ENCODE results near the gene NDUFA1.
A peak's percentile ranks its signal among the peaks of the same experiment; 100 is the strongest.
"Not testable (repeated sequence)": the region's sequence is repeated elsewhere in the genome, so short reads cannot be mapped to it uniquely, and the experiment has no call there.

The NDUFA1 gene

DNA sequence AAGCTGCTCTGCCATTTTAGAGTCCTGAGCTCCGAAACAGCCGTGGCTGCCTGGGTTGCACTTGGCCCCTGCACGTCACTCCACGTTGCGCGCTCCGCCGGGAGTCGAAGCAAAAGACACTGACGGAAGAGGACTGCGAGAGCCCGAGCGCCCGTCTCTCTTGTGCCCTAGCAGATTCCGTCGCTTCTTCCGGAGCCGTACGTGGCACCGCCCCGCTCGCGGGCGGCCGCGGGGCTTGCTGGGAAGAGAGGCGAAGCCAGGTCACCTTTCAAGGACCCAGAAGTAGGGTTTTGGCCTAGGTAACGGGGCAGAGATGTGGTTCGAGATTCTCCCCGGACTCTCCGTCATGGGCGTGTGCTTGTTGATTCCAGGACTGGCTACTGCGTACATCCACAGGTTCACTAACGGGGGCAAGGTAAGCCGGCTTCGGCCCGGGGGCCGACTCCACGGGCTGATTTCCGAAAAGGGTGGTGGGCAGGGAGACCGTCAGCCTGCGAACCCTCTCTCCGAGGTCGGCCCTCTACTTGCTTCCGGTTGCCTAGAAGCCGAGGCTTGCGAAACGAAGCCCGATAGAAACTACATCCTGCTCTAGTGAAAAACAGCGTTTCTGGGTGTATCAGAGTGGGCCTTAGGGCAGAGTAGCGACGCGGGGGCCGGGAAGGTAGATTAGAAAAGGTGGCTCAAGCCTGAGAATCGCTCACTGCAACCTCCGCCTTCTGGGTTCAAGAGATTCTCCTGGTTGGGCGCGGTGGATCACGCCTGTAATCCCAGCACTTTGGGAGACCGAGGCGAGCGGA is at the start of gene NDUFA1, which contains the start of gene RNF113A:
Gene NDUFA1 (plus strand): TSS at position 234 of the 797 bp plus-strand sequence. CDS start 80 bp downstream, at position 314.
Gene RNF113A (minus strand): TSS at position 135 of the 797 bp plus-strand sequence. CDS start 120 bp downstream, at position 15.
- Histone ChIP-seq H3K4me3 (ENCODE audit: low read depth, low read length) (peak within 1 kb of the TSS; percentile 70), H3K9me3 (ENCODE audit: severe bottlenecking) (no peaks in the 10 kb centered on the region), H3K27me3 (ENCODE audit: insufficient read depth, low read depth, severe bottlenecking) (peaks cover 2% of the 10 kb centered on the region), H3K27ac (peak within 1 kb of the TSS; percentile 85), H3K36me3 (0 out of 2 replicates have a peak, but pooled peaks cover 3% of the 10 kb centered on the region)
- TF ChIP-seq, protein P1, sequence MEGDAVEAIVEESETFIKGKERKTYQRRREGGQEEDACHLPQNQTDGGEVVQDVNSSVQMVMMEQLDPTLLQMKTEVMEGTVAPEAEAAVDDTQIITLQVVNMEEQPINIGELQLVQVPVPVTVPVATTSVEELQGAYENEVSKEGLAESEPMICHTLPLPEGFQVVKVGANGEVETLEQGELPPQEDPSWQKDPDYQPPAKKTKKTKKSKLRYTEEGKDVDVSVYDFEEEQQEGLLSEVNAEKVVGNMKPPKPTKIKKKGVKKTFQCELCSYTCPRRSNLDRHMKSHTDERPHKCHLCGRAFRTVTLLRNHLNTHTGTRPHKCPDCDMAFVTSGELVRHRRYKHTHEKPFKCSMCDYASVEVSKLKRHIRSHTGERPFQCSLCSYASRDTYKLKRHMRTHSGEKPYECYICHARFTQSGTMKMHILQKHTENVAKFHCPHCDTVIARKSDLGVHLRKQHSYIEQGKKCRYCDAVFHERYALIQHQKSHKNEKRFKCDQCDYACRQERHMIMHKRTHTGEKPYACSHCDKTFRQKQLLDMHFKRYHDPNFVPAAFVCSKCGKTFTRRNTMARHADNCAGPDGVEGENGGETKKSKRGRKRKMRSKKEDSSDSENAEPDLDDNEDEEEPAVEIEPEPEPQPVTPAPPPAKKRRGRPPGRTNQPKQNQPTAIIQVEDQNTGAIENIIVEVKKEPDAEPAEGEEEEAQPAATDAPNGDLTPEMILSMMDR (IDR thresholded peaks at IDR 0.05; ENCODE audit: low read depth, low read length), result no peak
- peak; percentile 83 for DNase-seq

DNA sequence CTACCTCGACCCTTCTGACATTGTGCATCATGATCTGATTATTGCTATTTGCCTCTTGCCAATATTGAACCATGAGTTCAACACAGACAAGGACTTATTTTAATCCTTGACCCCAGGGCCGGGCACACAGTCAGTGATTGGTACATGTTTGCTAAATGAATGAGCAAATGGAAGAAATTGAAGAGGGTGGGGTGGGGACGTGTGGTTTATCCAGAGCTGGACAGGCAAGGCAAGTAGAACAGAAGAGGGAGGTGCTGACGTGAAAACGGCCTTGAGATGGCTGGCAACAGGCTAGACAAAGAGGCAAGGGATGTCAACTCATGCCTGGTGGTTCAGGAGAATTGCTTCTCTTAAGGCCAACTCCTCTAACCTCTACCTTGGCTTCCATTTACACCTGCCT is 47.4 kb upstream of the NDUFA1 start:
- not testable (repeated sequence) for H3K27me3 ChIP-seq (ENCODE audit: insufficient read depth, low read depth, severe bottlenecking); H3K9me3 ChIP-seq (ENCODE audit: severe bottlenecking); H3K36me3 ChIP-seq; H3K27ac ChIP-seq; DNase-seq; H3K4me3 ChIP-seq (ENCODE audit: low read depth, low read length)

DNA sequence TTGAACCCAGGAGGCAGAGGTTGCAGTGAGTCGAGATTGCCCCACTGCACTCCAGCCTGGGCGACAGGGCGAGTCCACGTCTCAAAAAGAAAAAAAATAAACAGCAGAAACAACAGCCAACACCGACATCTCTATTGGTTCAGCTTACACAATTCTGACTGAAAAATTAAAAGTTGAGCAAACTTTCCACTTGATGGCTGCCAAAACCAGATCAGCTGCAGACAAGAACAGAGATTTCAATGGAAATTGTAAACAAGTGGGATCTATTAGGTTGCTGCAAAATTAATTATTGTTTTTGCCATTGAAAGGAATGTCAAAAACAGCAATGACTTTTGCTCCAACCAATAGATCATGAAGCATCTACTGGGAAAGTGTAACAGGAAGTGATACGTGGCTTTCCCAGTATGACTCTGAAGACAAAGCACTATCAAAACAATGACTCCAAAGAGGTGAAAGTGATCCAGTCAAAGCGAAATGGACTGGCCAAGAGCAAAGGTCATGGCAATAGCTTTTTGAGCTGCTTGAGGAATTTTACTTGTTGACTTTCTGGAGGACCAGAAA is 45.2 kb upstream of the NDUFA1 start:
- DNase-seq, result no peak
- H3K27me3 ChIP-seq (ENCODE audit: insufficient read depth, low read depth, severe bottlenecking), result peaks cover 3% of the 10 kb centered on the region
- no peaks in the 10 kb centered on the region; the same call in 1 of the 2 replicates for H3K36me3 ChIP-seq
- H3K27ac ChIP-seq, result no peak overlapping the region
- TF ChIP-seq, protein P1 (IDR thresholded peaks at IDR 0.05; ENCODE audit: low read depth, low read length), result no peak
- no peaks in the 10 kb centered on the region for H3K9me3 ChIP-seq (ENCODE audit: severe bottlenecking)
- H3K4me3 ChIP-seq (ENCODE audit: low read depth, low read length), result no peak overlapping the region

DNA sequence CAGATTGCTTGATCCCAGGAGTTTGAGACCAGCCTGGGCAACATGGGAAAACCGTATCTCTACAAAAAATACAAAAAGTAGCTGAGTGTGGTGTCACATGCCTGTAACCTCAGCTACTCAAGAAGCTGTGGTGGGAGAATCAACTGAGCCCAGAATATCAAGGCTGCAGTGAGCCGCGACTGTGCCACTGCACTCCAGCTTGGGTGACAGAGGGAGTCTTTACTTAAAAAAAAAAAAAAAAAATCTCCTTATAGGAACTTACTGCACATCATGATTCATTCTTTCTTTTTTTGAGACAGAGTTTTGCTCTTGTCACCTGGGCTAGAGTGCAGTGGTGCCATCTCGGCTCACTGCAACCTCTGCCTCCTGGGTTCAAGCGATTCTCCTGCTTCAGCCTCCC is 43.2 kb upstream of the NDUFA1 start:
- Histone ChIP-seq H3K4me3 (ENCODE audit: low read depth, low read length) (no peak overlapping the region), H3K27ac (no peak overlapping the region), H3K36me3 (peaks cover 3% of the 10 kb centered on the region), H3K9me3 (ENCODE audit: severe bottlenecking) (no peaks in the 10 kb centered on the region), H3K27me3 (ENCODE audit: insufficient read depth, low read depth, severe bottlenecking) (peaks cover 3% of the 10 kb centered on the region)
- no peak for DNase-seq
- TF ChIP-seq, protein P1 (IDR thresholded peaks at IDR 0.05; ENCODE audit: low read depth, low read length), result no peak

DNA sequence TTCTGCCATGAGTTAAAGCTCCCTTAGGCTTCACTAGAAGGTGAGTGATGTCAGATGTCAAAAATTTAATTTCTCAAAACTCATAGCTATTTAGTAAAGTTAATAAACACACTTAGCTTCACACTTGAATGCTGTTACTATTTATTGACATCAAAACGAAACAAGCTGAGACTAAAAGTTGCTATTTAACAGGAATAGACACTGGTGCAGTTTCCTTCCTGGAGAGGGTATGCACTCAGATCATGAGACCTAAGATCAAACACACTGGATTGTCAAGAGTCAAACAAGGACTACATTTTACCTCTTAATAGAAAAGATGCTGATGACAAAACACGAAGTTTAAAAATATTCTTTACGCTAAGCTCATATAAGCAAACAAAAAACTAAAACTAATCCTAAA is 37.7 kb upstream of the NDUFA1 start:
- Histone ChIP-seq H3K4me3 (ENCODE audit: low read depth, low read length) (no peak overlapping the region), H3K27me3 (ENCODE audit: insufficient read depth, low read depth, severe bottlenecking) (no peaks in the 10 kb centered on the region), H3K27ac (no peak overlapping the region), H3K9me3 (ENCODE audit: severe bottlenecking) (no peaks in the 10 kb centered on the region), H3K36me3 (peaks cover 26% of the 10 kb centered on the region)
- TF ChIP-seq, protein P1 (IDR thresholded peaks at IDR 0.05; ENCODE audit: low read depth, low read length), result no peak
- no peak for DNase-seq

Measured in WERI-Rb-1 (cell line).